Measurements from ENCODE around the gene MRC2.
"Not testable (repeated sequence)": the region's sequence is repeated elsewhere in the genome, so short reads cannot be mapped to it uniquely, and the experiment has no call there.

MRC2 gene

GRCh38 chr17:62605588-62605987 is 21.9 kb upstream of the MRC2 start:
- H3K4me1 ChIP-seq = no peaks in the 10 kb centered on the region
- no peaks in the 10 kb centered on the region for H3K9me3 ChIP-seq
- no peak for DNase-seq
- TF ChIP-seq CTCF (IDR thresholded peaks at IDR 0.05; ENCODE audit: low read depth, low read length) = no peak
- H3K4me3 ChIP-seq (ENCODE audit: low read depth, low read length) = no peak overlapping the region
- no peaks in the 10 kb centered on the region for H3K27me3 ChIP-seq
- H3K36me3 ChIP-seq = peaks cover 59% of the 10 kb centered on the region

GRCh38 chr17:62611292-62611691 is 16.2 kb upstream of the MRC2 start:
- H3K27me3 ChIP-seq = no peaks in the 10 kb centered on the region
- no peaks in the 10 kb centered on the region for H3K9me3 ChIP-seq
- peaks cover 50% of the 10 kb centered on the region for H3K36me3 ChIP-seq
- no peaks in the 10 kb centered on the region for H3K4me1 ChIP-seq
- H3K4me3 ChIP-seq (ENCODE audit: low read depth, low read length) = no peak overlapping the region
- no peak for TF ChIP-seq CTCF (IDR thresholded peaks at IDR 0.05; ENCODE audit: low read depth, low read length)
- no peak for DNase-seq

GRCh38 chr17:62611728-62612127 is 15.7 kb upstream of the MRC2 start:
- TF ChIP-seq CTCF (IDR thresholded peaks at IDR 0.05; ENCODE audit: low read depth, low read length) = no peak
- DNase-seq = no peak
- H3K9me3 ChIP-seq = no peaks in the 10 kb centered on the region
- H3K36me3 ChIP-seq = peaks cover 48% of the 10 kb centered on the region
- no peaks in the 10 kb centered on the region for H3K4me1 ChIP-seq
- no peaks in the 10 kb centered on the region for H3K27me3 ChIP-seq
- no peak overlapping the region for H3K4me3 ChIP-seq (ENCODE audit: low read depth, low read length)

GRCh38 chr17:62612289-62612688 is 15.2 kb upstream of the MRC2 start:
- H3K36me3 ChIP-seq = peaks cover 47% of the 10 kb centered on the region
- H3K4me3 ChIP-seq (ENCODE audit: low read depth, low read length); H3K4me1 ChIP-seq; DNase-seq; H3K9me3 ChIP-seq; H3K27me3 ChIP-seq: not testable (repeated sequence)

GRCh38 chr17:62613095-62613494 is 14.4 kb upstream of the MRC2 start:
- H3K27me3 ChIP-seq; H3K9me3 ChIP-seq; H3K4me3 ChIP-seq (ENCODE audit: low read depth, low read length); DNase-seq; H3K4me1 ChIP-seq: not testable (repeated sequence)
- peaks cover 42% of the 10 kb centered on the region for H3K36me3 ChIP-seq

- Histone ChIP-seq H3K27me3 (no peaks in the 10 kb centered on the region), H3K4me3 (ENCODE audit: low read depth, low read length) (no peak overlapping the region), H3K9me3 (no peaks in the 10 kb centered on the region), H3K36me3 (peaks cover 32% of the 10 kb centered on the region), H3K4me1 (no peaks in the 10 kb centered on the region)
- no peak for TF ChIP-seq CTCF (IDR thresholded peaks at IDR 0.05; ENCODE audit: low read depth, low read length)
- no peak for DNase-seq
These were observed 13.3 kb upstream of the MRC2 start for GRCh38 chr17:62614142-62614541.

- no peak for TF ChIP-seq CTCF (IDR thresholded peaks at IDR 0.05; ENCODE audit: low read depth, low read length)
- Histone ChIP-seq H3K27me3 (no peaks in the 10 kb centered on the region), H3K36me3 (peaks cover 18% of the 10 kb centered on the region), H3K4me1 (no peaks in the 10 kb centered on the region), H3K9me3 (no peaks in the 10 kb centered on the region), H3K4me3 (ENCODE audit: low read depth, low read length) (no peak overlapping the region)
- no peak for DNase-seq
These were observed 12.0 kb upstream of the MRC2 start for GRCh38 chr17:62615503-62615902.

Measured in BE2C (cell line).